Stimulated activated CD4-positive, alpha-beta T cell treated with anti-CD3 and anti-CD28 coated beads, Interleukin-15, amount 100 ng/mL, for 1 hour (primary cell): ENCODE data around the gene LCP2.

ENCODE experiments used
- DNase-seq, 2 donors: peaks; one replicate each; pipeline ENCODE4 v3.0.0-alpha.2; 2020; ENCODE audit warnings: low read depth in 1 of 2, low spot score in 1 of 2

The LCP2 gene

DNA sequence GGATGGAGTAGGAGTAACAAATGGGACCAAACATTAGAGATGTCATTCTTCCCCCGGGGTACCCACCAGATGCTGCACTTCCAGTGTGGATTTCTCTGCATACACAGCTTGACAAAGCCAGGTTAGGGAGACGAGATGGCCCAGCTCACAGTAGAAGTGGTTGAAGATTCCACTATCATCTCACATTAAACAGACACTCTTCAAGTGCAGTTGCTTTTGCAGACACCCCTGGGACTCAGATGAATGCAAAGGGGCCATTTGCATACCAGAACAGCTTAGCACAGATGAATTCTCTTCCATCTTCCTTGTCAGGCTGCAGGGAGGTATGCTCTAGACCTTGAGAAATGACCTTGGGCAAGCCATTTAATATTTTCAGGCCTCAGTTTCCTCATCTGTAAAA is 77.4 kb downstream of the LCP2 start:
- no peak for DNase-seq

DNA sequence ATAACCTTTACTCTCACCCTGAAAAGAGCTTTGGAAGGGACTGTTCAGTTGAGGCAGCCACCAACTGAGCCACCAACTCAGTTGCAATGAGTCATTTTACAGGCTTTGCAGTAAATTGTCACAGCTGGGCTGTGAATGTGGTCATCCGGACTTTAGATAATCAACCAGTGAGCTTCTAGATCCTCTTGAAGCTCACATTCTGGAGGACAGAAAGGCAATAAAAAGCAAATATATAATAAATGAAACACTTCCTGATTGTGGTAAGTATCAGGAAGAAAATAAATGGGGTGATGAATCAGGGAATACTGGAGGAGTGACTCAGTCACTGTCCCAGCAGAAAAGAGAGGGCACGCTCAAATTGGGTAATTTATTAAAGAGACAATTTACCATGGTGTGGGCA is 78.0 kb downstream of the LCP2 start:
- DNase-seq = no peak

DNA sequence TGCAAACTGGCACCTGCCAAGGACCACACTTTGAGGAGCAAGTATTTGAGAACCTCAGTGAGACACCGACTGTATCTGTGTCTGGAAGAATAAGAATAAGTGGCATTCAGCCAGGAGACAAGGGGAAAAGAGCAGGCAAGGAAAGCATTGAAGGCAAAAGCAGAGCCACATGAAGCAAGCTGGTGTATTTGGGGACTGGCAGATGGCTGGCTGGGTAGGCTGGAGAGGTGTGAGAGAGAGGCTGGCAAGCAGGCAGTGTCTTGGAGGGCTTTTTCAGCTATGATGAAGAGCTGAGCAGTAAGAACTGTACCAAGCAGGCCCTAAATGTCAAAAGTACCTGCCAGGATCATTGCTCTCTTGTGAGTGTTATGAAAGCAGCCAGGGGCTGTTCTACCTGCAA is 78.9 kb downstream of the LCP2 start:
- DNase-seq = no peak

DNA sequence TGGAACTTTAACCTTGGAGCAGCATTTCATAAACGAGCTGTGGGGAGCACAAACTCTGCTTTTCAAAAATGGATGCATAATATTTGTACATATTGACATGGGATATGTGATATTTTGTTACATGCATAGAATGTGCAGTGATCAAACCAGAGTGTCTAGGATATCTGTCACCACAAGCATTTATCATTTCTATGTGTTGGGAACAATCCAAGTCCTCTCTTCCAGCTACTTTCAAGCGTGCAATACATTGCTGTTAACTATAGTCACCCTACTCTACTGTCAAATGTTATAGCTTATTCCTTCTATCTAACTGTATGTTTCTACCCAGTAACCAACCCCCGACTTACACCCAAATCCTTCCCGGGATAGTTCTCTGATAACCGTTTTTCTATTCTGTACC is 79.7 kb downstream of the LCP2 start:
- DNase-seq = no peak

DNA sequence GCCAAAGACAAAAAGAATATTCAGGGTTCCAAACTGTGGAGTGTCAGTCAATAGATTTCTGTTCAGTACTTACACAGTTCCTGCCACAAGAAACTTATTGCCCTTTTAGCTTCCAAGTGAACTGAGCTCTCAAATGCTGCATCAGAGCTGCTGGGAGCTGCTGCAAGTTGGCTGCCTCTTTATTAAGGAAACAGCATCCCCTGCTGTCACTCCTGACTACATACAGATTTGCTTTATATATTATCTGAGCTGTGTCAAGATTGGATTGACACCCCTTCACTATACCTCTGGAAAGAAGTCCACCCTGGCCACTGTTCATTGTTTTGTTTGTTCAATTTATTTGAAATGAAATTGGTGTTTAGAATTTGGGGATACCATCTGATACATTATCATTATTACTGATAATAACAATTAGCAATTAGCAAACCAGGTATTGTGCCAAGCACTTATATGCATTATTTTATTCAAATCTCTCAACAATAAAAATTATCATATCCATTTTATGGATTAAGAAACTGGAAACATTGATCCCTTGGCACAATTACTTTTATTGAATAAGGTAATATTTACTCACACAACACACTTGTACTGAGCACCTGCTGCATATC is 81.2 kb downstream of the LCP2 start:
- no peak for DNase-seq

DNA sequence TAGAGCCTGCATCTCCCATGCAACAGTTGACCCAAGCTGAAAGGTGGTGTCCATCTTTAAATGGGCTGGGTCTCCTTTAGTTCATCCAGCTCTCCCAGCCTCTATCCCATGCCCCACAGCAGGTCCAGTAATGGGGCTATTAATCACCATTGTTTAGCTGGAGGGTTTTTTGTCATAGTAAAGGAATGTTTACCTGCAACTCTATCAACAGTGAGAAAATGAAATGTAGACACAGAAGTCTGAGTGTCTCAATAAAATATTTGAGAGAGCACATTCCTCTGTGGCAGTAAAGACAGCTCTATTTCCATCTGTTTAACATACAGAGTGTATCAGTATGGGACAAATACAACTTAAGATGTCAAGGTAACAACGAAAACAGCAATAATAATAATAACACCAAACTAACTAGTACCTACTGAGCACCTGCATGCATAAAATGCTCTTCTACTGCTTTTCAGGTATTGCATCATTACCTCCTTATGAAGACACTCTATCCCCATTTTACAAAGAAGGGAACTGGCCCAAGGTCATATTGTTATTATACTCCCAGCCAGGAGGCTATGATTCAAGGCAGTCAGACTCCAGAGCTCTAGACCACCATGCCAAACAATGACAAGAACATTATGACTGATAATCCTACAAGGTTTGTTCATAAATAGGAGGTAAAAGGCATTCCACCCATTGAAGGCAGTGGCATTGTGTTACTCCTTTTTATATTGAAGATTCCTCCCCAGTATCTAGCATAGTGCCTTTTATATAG is 85.8 kb downstream of the LCP2 start:
- no peak for DNase-seq

DNA sequence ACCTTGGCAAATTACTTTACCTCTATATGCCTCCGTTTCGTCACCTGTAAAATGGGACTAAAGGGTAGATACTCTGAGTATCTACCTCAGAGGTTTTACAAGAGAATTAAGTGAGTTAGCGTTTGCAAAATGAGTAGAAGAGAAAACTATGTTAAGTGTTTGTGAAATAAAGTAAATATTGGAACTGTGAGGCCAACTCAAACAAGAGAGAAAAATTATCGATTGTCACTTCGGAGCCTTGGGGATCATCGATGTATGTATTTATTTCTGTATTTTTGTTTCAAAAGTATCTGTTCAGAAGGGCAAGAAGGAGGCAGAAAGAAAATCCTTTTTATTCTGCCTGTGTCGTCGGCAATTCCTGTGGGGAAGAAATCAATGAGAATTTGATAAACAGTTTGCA is 90.6 kb downstream of the LCP2 start:
- no peak for DNase-seq

DNA sequence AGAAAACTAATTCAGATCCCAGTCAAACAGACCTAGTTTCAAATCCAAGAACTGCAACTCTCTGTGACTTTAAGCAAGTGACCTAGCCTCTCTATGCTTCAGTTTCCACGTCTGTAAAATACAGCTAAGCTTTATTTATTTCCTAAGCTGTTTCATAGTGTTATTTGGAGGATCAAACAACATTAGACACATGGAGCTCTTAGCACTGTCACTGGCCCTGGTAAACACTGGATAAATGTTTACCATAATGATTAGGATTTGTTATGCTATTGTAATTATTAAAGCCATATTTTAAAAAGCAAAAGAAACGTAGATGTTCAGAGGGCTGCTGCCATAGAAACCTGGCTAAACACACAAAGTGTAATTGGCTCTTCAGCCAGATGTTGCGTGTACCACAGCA is 91.4 kb downstream of the LCP2 start:
- no peak for DNase-seq

DNA sequence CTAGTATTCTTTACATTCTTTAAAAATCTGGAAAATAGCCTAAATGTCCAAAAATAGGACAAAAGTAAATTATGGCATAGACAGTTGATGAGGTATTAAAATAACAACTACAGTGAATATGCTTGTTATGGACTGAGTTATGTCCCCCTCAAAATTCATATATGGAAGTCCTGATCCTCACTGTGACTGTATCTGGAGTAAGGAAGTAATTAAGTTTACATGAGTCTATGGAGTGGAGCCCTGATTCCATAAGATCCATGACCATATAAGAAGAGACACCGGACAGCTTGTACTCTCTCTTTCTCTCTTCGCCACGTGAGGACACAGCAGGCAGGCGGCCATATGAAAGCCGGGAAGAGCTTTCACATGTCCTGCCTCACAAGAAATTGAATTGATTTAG is 93.4 kb downstream of the LCP2 start:
- no peak for DNase-seq

DNA sequence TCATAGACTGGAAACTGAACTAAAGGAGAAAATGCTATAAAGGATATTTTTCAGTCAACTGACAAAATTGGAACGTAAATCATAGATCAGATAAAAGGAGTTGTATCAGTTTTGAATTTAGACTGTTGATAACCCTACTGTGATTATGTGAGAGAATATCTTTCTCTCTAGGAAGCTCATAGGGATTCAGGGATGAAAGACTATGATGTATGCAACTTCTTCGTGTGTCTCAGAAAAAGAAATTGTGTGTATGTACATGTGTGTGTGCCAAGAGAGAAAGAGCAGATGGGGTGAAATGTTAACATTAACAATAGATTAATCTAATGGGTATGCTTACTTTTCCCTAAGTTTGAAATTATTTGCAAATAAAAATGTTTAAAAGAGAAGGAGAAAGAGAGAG is 95.5 kb downstream of the LCP2 start:
- no peak for DNase-seq

DNA sequence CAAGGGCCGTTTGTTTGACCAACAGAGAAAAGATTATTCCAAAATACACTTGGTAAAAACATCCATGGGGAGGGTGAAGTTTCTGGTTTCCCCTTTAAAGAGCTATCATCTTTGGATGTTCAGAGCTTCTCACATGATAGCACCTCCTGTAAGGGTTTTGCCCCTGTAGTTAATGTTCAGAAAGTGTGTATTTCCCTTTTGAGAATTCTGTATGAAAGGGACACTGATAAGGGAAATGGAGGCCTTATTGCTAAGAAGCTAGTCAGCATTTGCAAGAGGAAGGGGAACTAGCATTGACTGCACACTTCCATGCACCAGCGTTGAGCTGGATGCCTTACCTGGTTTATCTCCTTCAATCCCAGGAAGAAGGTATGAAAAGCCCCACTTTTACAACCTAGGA is 96.3 kb downstream of the LCP2 start:
- no peak for DNase-seq

DNA sequence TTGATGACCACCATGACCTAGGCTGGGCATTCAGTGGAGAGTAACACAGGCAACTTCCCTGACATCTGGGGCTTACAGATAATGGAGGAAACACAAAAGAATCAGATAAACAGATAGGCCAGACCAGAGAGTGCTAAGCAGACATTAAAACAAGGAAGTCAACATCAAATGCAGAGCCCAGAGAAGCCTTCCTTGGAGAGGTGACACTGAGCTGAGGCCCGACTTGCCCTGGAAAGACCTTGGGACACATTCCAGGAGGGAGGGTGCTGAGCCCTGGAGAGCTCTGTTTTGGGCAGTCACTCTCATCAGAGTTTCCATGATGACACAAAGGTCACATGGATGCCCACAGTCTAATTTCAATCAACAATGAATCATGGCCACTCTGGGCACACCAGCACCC is 96.7 kb downstream of the LCP2 start:
- no peak for DNase-seq
